ENCODE results near the gene RSAD2.
"Not testable (repeated sequence)": the region's sequence is repeated elsewhere in the genome, so short reads cannot be mapped to it uniquely, and the experiment has no call there.

The RSAD2 gene

GRCh38 chr2:6877402-6878304 lies at the start of gene RSAD2:
Gene RSAD2, plus strand, starts transcription at chr2:6877777. Its CDS starts 24 bp downstream, at chr2:6877801.
- no peak for DNase-seq

GRCh38 chr2:6828299-6828584 lies 49.3 kb upstream of the RSAD2 start:
- peak in 1 of 2 experiments; percentile 71 for DNase-seq

- DNase-seq, result no peak
These were observed 46.3 kb upstream of the RSAD2 start for GRCh38 chr2:6831229-6831628.

GRCh38 chr2:6832596-6833299 lies 44.8 kb upstream of the RSAD2 start:
- no peak for DNase-seq

- DNase-seq, result no peak
These were observed 44.3 kb upstream of the RSAD2 start for GRCh38 chr2:6833300-6833604.

- DNase-seq, result no peak
These were observed 43.4 kb upstream of the RSAD2 start for GRCh38 chr2:6834163-6834562.

- no peak for DNase-seq
These were observed 42.1 kb upstream of the RSAD2 start for GRCh38 chr2:6835467-6835866.

GRCh38 chr2:6838673-6839319 lies 38.8 kb upstream of the RSAD2 start:
- DNase-seq, result no peak

GRCh38 chr2:6841537-6842287 lies 35.9 kb upstream of the RSAD2 start:
- DNase-seq, result no peak

- no peak for DNase-seq
These were observed 32.3 kb upstream of the RSAD2 start for GRCh38 chr2:6845312-6845711.

- no peak for DNase-seq
These were observed 31.7 kb upstream of the RSAD2 start for GRCh38 chr2:6845903-6846302.

- no peak for DNase-seq
These were observed 31.0 kb upstream of the RSAD2 start for GRCh38 chr2:6846540-6846939.

GRCh38 chr2:6846967-6847681 lies 30.5 kb upstream of the RSAD2 start:
- no peak for DNase-seq

- no peak for DNase-seq
These were observed 25.4 kb upstream of the RSAD2 start for GRCh38 chr2:6852195-6852594.

GRCh38 chr2:6854416-6854815 lies 23.2 kb upstream of the RSAD2 start:
- DNase-seq, result no peak

- no peak for DNase-seq
These were observed 21.6 kb upstream of the RSAD2 start for GRCh38 chr2:6855860-6856547.

- DNase-seq, result no peak
These were observed 21.0 kb upstream of the RSAD2 start for GRCh38 chr2:6856548-6856920.

GRCh38 chr2:6858466-6859027 lies 19.0 kb upstream of the RSAD2 start:
- DNase-seq, result not testable (repeated sequence)

- no peak for DNase-seq
These were observed 17.3 kb upstream of the RSAD2 start for GRCh38 chr2:6860296-6860695.

- no peak for DNase-seq
These were observed 13.8 kb upstream of the RSAD2 start for GRCh38 chr2:6863792-6864191.

- DNase-seq, result no peak
These were observed 13.3 kb upstream of the RSAD2 start for GRCh38 chr2:6864231-6864754.
